HCT116 (cell line): ENCODE results near the gene BORCS5. TPM values are rescaled to one million over a fixed set of nuclear protein-coding genes. Genes with fewer than 3 reads are reported as not detected.

Experiments used
- ATAC-seq: fragments of 200-7000 bp; cut with Tn5 transposase; 2 replicates; pipeline ENCODE4 v1.9.1; 2020; ENCODE audit warnings: mild to moderate bottlenecking, moderate library complexity
- BruUV-seq: library from RNA; stranded (reverse); fragments of 400-500 nt; replicated peaks from 2 replicates; lab custom pipeline; 2021; lab: Mats Ljungman, UMichigan
- CTCF ChIA-PET: fragments of 300-600 bp; sonication (Branson Sonifier 250); formaldehyde crosslinking; loops from one replicate; lab custom pipeline; 2021; ENCODE audit warnings: antibody characterized with exemption; lab: Charles Lee
- POLR2A ChIA-PET: fragments of 300-600, 350-600 bp; sonication (Branson Sonifier 250); formaldehyde crosslinking; loops from one replicate; lab custom pipeline; 2021; ENCODE audit warnings: antibody characterized with exemption; lab: Charles Lee
- RAD21 ChIA-PET, 2 experiments: fragments of 300-600 bp; sonication (Branson Sonifier 250); formaldehyde crosslinking; loops; one replicate each; lab custom pipeline; 2023; ENCODE audit warnings: low total read pairs in 2 of 2; ENCODE audit not compliant: uncharacterized antibody in 2 of 2, unreplicated experiment in 2 of 2, low non-redundant PET in 1 of 2; lab: Charles Lee
- DNase-seq: peaks from one replicate; pipeline ENCODE4 v3.0.0-alpha.2; 2010; ENCODE audit warnings: low read depth, low spot score
- H2AFZ ChIP-seq: fragments of 200-600 bp; shearing (Covaris generic), sonication (generic); 2 replicates; pipeline ENCODE4 v1.6.1; 2017; ENCODE audit warnings: low read depth, mixed run types, mixed read lengths, antibody characterized with exemption, low read length; ENCODE audit not compliant: poor library complexity, severe bottlenecking
- H3K27ac ChIP-seq: 2 replicates; pipeline ENCODE4 v1.5.1; 2012; ENCODE audit warnings: low read depth, low read length
- H3K27me3 ChIP-seq: fragments of 200-600 bp; sonication (generic); 2 replicates; pipeline ENCODE4 v1.6.1; 2016; ENCODE audit warnings: mixed run types, low read length, mixed read lengths; ENCODE audit not compliant: insufficient read depth
- H3K36me3 ChIP-seq, 2 experiments: fragments of 200-500 bp in 1 of 2; fragments of 200-600 bp in 1 of 2; sonication (Bioruptor generic) in 1 of 2; sonication (generic) in 1 of 2; 2 replicates each; pipeline versions ENCODE4 v1.5.1 to v1.6.1; 2014 to 2016; ENCODE audit warnings: low read length in 2 of 2, inconsistent platforms in 1 of 2, mixed read lengths in 1 of 2, mixed run types in 1 of 2; ENCODE audit not compliant: insufficient read depth in 2 of 2, control insufficient read depth in 1 of 2
- H3K4me1 ChIP-seq, 2 experiments: fragments of 200-600 bp in 1 of 2; sonication (generic) in 1 of 2; 2 replicates each; pipeline versions ENCODE4 v1.5.1 to v1.6.1; 2012 to 2017; ENCODE audit warnings: low read length in 2 of 2, inconsistent platforms in 1 of 2, mild to moderate bottlenecking in 1 of 2, mixed read lengths in 1 of 2, mixed run types in 1 of 2, moderate library complexity in 1 of 2; ENCODE audit not compliant: insufficient read depth in 2 of 2, control insufficient read depth in 1 of 2
- H3K4me2 ChIP-seq: fragments of 200-600 bp; sonication (generic); 2 replicates; pipeline ENCODE4 v1.6.1; 2017; ENCODE audit warnings: mixed run types, low read length, mixed read lengths
- H3K4me3 ChIP-seq, 2 experiments: fragments of 200-600 bp in 1 of 2; sonication (generic) in 1 of 2; replicated peaks in 1 of 2; 2 replicates each; pipeline ENCODE4 v1.5.1; 2011 to 2016; ENCODE audit warnings: low read length in 2 of 2, control low read depth in 1 of 2, low read depth in 1 of 2, mild to moderate bottlenecking in 1 of 2, mixed read lengths in 1 of 2, mixed run types in 1 of 2
- H3K79me2 ChIP-seq: fragments of 200-600 bp; sonication (generic); 2 replicates; pipeline ENCODE4 v1.6.1; 2017; ENCODE audit warnings: mild to moderate bottlenecking, mixed run types, low read length, moderate library complexity, mixed read lengths; ENCODE audit not compliant: insufficient read depth
- H3K9ac ChIP-seq: fragments of 200-600 bp; sonication (generic); 2 replicates; pipeline ENCODE4 v1.6.1; 2016; ENCODE audit warnings: low read length, mixed read lengths
- H3K9me2 ChIP-seq: fragments of 200-600 bp; sonication (generic), shearing (Covaris generic); 2 replicates; pipeline ENCODE4 v1.6.1; 2017; ENCODE audit warnings: mixed run types, mild to moderate bottlenecking, moderate library complexity; ENCODE audit not compliant: insufficient read depth
- H3K9me3 ChIP-seq, 2 experiments: fragments of 200-500 bp in 1 of 2; fragments of 200-600 bp in 1 of 2; sonication (Bioruptor generic) in 1 of 2; sonication (generic) in 1 of 2; 2 replicates each; pipeline ENCODE4 v1.6.1; 2014 to 2017; ENCODE audit warnings: low read length in 2 of 2, mixed read lengths in 2 of 2, inconsistent platforms in 1 of 2, low read depth in 1 of 2, mild to moderate bottlenecking in 1 of 2, mixed run types in 1 of 2, moderate library complexity in 1 of 2; ENCODE audit not compliant: control insufficient read depth in 1 of 2, insufficient read depth in 1 of 2
- H4K20me1 ChIP-seq: fragments of 200-600 bp; sonication (generic), shearing (Covaris generic); 2 replicates; pipeline ENCODE4 v1.6.1; 2017; ENCODE audit warnings: mixed run types, mild to moderate bottlenecking, moderate library complexity; ENCODE audit not compliant: insufficient read depth
- CBX3 ChIP-seq: IDR thresholded peaks from 2 replicates; pipeline ENCODE4 v1.6.1; 2012; ENCODE audit warnings: low read depth
- EGR1 ChIP-seq: IDR thresholded peaks from 2 replicates; pipeline ENCODE4 v1.6.1; 2012; ENCODE audit warnings: low read depth
- ELF1 ChIP-seq: IDR thresholded peaks from 2 replicates; pipeline ENCODE4 v1.6.1; 2012; ENCODE audit warnings: low read depth, borderline replicate concordance
- EZH2phosphoT487 ChIP-seq: fragments of 200-600 bp; IDR thresholded peaks from 2 replicates; pipeline ENCODE4 v1.6.1; 2018; ENCODE audit warnings: antibody characterized with exemption, borderline replicate concordance
- FOSL1 ChIP-seq: IDR thresholded peaks from 2 replicates; pipeline ENCODE4 v1.6.1; 2012; ENCODE audit warnings: low read depth
- POLR2AphosphoS5 ChIP-seq: IDR thresholded peaks from 2 replicates; pipeline ENCODE4 v1.6.1; 2011; ENCODE audit warnings: mild to moderate bottlenecking, low read depth, low read length, moderate library complexity
- RAD21 ChIP-seq: IDR thresholded peaks from 2 replicates; pipeline ENCODE4 v1.6.1; 2012; ENCODE audit warnings: low read depth, mild to moderate bottlenecking
- SIN3A ChIP-seq: IDR thresholded peaks from 2 replicates; pipeline ENCODE4 v1.6.1; 2012; ENCODE audit warnings: low read depth
- SP1 ChIP-seq: IDR thresholded peaks from 2 replicates; pipeline ENCODE4 v1.6.1; 2012; ENCODE audit warnings: low read depth
- SRF ChIP-seq: IDR thresholded peaks from 2 replicates; pipeline ENCODE4 v1.6.1; 2012; ENCODE audit warnings: low read depth
- TCF7L2 ChIP-seq: IDR thresholded peaks from 2 replicates; pipeline ENCODE4 v1.7.0; 2011; ENCODE audit warnings: borderline replicate concordance, inconsistent platforms; ENCODE audit not compliant: insufficient read depth, insufficient read length; ENCODE audit errors: extremely low read depth
- YY1 ChIP-seq: IDR thresholded peaks from 2 replicates; pipeline ENCODE4 v1.6.1; 2011; ENCODE audit warnings: low read length, low read depth, moderate library complexity, mild to moderate bottlenecking; ENCODE audit not compliant: insufficient replicate concordance; ENCODE audit errors: extremely low read depth
- ZFX ChIP-seq: fragments of 450-650 bp; IDR thresholded peaks from 2 replicates; pipeline ENCODE4 v1.6.1; 2017
- ZNF274 ChIP-seq: fragments of 200-500 bp; sonication (Bioruptor generic); IDR thresholded peaks from 2 replicates; pipeline ENCODE4 v1.6.1; 2014; ENCODE audit warnings: mild to moderate bottlenecking, low read depth, low read length, inconsistent platforms
- intact Hi-C: fragments of 100-400 bp; cut with micrococcal nuclease; formaldehyde crosslinking; loops from 2 replicates; pipeline ENCODE4 v1.10.0; 2022
- total RNA-seq: library from RNA; stranded (reverse); gene quantifications from one replicate; pipeline ENCODE4 v1.2.1, GENCODE V29; 2021; ENCODE audit not compliant: unreplicated experiment
- TF ChIP-seq, protein P1 (sequence below): IDR thresholded peaks from 2 replicates; pipeline ENCODE4 v1.6.1; 2012
- TF ChIP-seq, protein P2 (sequence below), 3 experiments: fragments of 200-600 bp in 1 of 3; sonication (generic) in 1 of 3; IDR thresholded peaks in 2 of 3; conservative IDR thresholded peaks in 1 of 3; 2 replicates each; pipeline ENCODE4 v1.5.1; 2012 to 2017; ENCODE audit warnings: low read depth in 2 of 3, low read length in 2 of 3, antibody characterized with exemption in 1 of 3, borderline replicate concordance in 1 of 3, control low read depth in 1 of 3, mild to moderate bottlenecking in 1 of 3, mixed read lengths in 1 of 3, mixed run types in 1 of 3, moderate library complexity in 1 of 3; ENCODE audit not compliant: insufficient read depth in 1 of 3
- TF ChIP-seq, protein P3 (sequence below): IDR thresholded peaks from 2 replicates; pipeline ENCODE4 v1.6.1; 2012; ENCODE audit warnings: low read depth

The BORCS5 gene
- total RNA-seq, 1 experiment from 2014 or later, result 8.7 TPM

DNA sequence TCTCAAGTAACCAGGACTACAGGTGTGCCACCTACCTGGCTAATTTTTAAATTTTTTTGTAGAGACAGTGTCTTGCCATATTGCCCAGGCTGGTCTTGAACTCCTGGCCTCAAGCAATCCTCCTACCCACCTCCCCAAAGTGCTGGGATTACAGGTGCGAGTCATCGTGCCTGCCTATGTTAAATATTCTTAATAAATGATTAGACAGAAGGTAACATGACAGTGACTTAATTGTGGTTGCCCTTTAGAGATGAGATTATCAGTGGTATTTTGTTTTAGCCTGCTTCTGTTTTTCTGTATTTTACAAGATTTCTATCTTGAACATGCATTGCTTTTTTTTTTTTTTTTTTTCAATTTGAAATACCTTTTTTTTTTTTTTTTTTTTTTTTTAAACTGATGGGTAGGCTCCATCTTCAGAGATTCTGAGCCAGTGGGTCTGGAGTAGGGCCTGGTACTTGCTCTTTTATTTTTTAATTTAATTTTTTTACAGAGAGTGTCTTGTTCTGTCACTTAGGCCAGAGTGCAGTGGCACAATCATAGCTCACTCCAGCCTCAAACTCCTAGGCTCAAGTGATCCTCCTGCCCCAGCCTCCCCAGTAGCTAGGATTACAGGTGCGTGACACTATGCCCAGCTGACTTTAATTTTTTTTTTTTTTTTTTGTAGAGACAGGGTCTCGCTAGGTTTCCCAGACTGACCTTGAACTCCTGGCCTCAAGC lies 88.4 kb downstream of the BORCS5 start:
- H3K27me3 ChIP-seq, result no peaks in the 10 kb centered on the region
- H3K79me2 ChIP-seq, result no peaks in the 10 kb centered on the region
- H2AFZ ChIP-seq, result no peak overlapping the region
- TF ChIP-seq RAD21 (no peak), FOSL1 (no peak), SP1 (no peak), ZNF274 (no peak), ELF1 (no peak), ZFX (no peak), EZH2phosphoT487 (no peak), SRF (no peak), TCF7L2 (no peak), CBX3 (no peak), EGR1 (no peak), SIN3A (no peak), POLR2AphosphoS5 (no peak), YY1 (no peak)
- TF ChIP-seq, protein P1, sequence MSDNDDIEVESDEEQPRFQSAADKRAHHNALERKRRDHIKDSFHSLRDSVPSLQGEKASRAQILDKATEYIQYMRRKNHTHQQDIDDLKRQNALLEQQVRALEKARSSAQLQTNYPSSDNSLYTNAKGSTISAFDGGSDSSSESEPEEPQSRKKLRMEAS, result no peak
- TF ChIP-seq, protein P2, sequence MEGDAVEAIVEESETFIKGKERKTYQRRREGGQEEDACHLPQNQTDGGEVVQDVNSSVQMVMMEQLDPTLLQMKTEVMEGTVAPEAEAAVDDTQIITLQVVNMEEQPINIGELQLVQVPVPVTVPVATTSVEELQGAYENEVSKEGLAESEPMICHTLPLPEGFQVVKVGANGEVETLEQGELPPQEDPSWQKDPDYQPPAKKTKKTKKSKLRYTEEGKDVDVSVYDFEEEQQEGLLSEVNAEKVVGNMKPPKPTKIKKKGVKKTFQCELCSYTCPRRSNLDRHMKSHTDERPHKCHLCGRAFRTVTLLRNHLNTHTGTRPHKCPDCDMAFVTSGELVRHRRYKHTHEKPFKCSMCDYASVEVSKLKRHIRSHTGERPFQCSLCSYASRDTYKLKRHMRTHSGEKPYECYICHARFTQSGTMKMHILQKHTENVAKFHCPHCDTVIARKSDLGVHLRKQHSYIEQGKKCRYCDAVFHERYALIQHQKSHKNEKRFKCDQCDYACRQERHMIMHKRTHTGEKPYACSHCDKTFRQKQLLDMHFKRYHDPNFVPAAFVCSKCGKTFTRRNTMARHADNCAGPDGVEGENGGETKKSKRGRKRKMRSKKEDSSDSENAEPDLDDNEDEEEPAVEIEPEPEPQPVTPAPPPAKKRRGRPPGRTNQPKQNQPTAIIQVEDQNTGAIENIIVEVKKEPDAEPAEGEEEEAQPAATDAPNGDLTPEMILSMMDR (IDR thresholded peaks at IDR 0.05 in 2 of 3, conservative IDR thresholded peaks at IDR 0.05 in 1 of 3; ENCODE audit: borderline replicate concordance in 1 of 3, insufficient read depth in 1 of 3, low read depth in 2 of 3, low read length in 2 of 3), result no peak
- TF ChIP-seq, protein P3, sequence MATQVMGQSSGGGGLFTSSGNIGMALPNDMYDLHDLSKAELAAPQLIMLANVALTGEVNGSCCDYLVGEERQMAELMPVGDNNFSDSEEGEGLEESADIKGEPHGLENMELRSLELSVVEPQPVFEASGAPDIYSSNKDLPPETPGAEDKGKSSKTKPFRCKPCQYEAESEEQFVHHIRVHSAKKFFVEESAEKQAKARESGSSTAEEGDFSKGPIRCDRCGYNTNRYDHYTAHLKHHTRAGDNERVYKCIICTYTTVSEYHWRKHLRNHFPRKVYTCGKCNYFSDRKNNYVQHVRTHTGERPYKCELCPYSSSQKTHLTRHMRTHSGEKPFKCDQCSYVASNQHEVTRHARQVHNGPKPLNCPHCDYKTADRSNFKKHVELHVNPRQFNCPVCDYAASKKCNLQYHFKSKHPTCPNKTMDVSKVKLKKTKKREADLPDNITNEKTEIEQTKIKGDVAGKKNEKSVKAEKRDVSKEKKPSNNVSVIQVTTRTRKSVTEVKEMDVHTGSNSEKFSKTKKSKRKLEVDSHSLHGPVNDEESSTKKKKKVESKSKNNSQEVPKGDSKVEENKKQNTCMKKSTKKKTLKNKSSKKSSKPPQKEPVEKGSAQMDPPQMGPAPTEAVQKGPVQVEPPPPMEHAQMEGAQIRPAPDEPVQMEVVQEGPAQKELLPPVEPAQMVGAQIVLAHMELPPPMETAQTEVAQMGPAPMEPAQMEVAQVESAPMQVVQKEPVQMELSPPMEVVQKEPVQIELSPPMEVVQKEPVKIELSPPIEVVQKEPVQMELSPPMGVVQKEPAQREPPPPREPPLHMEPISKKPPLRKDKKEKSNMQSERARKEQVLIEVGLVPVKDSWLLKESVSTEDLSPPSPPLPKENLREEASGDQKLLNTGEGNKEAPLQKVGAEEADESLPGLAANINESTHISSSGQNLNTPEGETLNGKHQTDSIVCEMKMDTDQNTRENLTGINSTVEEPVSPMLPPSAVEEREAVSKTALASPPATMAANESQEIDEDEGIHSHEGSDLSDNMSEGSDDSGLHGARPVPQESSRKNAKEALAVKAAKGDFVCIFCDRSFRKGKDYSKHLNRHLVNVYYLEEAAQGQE, result no peak
- ChIA-PET RAD21 (no interaction called here), POLR2A (no interaction called here), CTCF (no interaction called here)
- BruUV-seq, result no TSS peak
- H4K20me1 ChIP-seq, result no peaks in the 10 kb centered on the region
- H3K9me3 ChIP-seq, result no peaks in the 10 kb centered on the region
- H3K4me2 ChIP-seq, result no peak overlapping the region
- H3K36me3 ChIP-seq, result no peaks in the 10 kb centered on the region
- intact Hi-C loops, result no loop called here
- H3K4me1 ChIP-seq, result peaks cover 5 to 12% of the 10 kb centered on the region in 2 experiments
- no peak overlapping the region for H3K27ac ChIP-seq
- no peaks in the 10 kb centered on the region for H3K9me2 ChIP-seq
- H3K4me3 ChIP-seq, result no peak overlapping the region
- no peak for DNase-seq
- ATAC-seq, result no peak
- H3K9ac ChIP-seq, result no peak overlapping the region
